HepG2 (cell line): ENCODE measurements around the gene ETV6. TPM values are rescaled to one million over a fixed set of nuclear protein-coding genes. Genes with fewer than 3 reads are reported as not detected.

ENCODE experiments used
- AHDC1 ChIP-seq: sonication (generic); formaldehyde crosslinking; IDR thresholded peaks from 2 replicates; pipeline ENCODE4 v1.5.1; 2020; ENCODE audit warnings: mild to moderate bottlenecking, missing genetic modification reagents, borderline replicate concordance
- ARNTL ChIP-seq: sonication (generic); formaldehyde crosslinking; IDR thresholded peaks from 2 replicates; pipeline ENCODE4 v1.4.0; 2020; ENCODE audit warnings: mild to moderate bottlenecking, missing genetic modification reagents
- CEBPB ChIP-seq: IDR thresholded peaks from 2 replicates; pipeline ENCODE4 v1.6.1; 2011; ENCODE audit warnings: low read depth, low read length, improper control_type of control experiment, borderline replicate concordance
- EP300 ChIP-seq, 3 experiments: sonication (generic) in 1 of 3; formaldehyde crosslinking in 1 of 3; IDR thresholded peaks; 2 replicates each; pipeline versions ENCODE4 v1.5.1 to v1.6.1; 2011 to 2020; ENCODE audit warnings: low read depth in 2 of 3, low read length in 2 of 3, borderline replicate concordance in 1 of 3, improper control_type of control experiment in 1 of 3, mild to moderate bottlenecking in 1 of 3, missing genetic modification reagents in 1 of 3, moderate library complexity in 1 of 3
- FOXA1 ChIP-seq, 2 experiments: fragments of 450-650 bp in 1 of 2; sonication (generic) in 1 of 2; formaldehyde crosslinking in 1 of 2; IDR thresholded peaks; 2 replicates each; pipeline versions ENCODE4 v1.4.0 to v1.6.1; 2016 to 2020; ENCODE audit warnings: missing genetic modification reagents in 1 of 2
- FUBP1 ChIP-seq: sonication (generic); formaldehyde crosslinking; IDR thresholded peaks from 2 replicates; pipeline ENCODE4 v1.5.1; 2020; ENCODE audit warnings: missing genetic modification reagents, mild to moderate bottlenecking, borderline replicate concordance
- HMGA1 ChIP-seq: sonication (generic); formaldehyde crosslinking; conservative IDR thresholded peaks from 2 replicates; pipeline ENCODE4 v1.4.0; 2020; ENCODE audit warnings: missing genetic modification reagents
- MED13 ChIP-seq: sonication (generic); formaldehyde crosslinking; IDR thresholded peaks from 2 replicates; pipeline ENCODE4 v1.5.0; 2020; ENCODE audit warnings: missing genetic modification reagents
- MED8 ChIP-seq: sonication (generic); formaldehyde crosslinking; IDR thresholded peaks from 2 replicates; pipeline ENCODE4 v1.8.1; 2023; ENCODE audit warnings: mild to moderate bottlenecking, missing genetic modification reagents; ENCODE audit not compliant: insufficient replicate concordance
- MLX ChIP-seq: IDR thresholded peaks from 2 replicates; pipeline ENCODE4 v1.6.1; 2016
- MLXIP ChIP-seq: sonication (generic); formaldehyde crosslinking; IDR thresholded peaks from 2 replicates; pipeline ENCODE4 v1.9.0; 2021; ENCODE audit warnings: missing genetic modification reagents, borderline replicate concordance
- NCOA2 ChIP-seq: sonication (generic); formaldehyde crosslinking; IDR thresholded peaks from 2 replicates; pipeline ENCODE4 v1.8.0; 2022; ENCODE audit warnings: inconsistent platforms
- RBAK ChIP-seq: sonication (generic); formaldehyde crosslinking; IDR thresholded peaks from 2 replicates; pipeline ENCODE4 v1.5.1; 2020; ENCODE audit warnings: mild to moderate bottlenecking, missing genetic modification reagents
- SOX13 ChIP-seq, 3 experiments: fragments of 450-650 bp in 1 of 3; sonication (generic) in 1 of 3; formaldehyde crosslinking in 1 of 3; IDR thresholded peaks in 2 of 3; conservative IDR thresholded peaks in 1 of 3; 2 replicates each; pipeline versions ENCODE4 v1.5.0 to v1.6.1; 2016 to 2020; ENCODE audit warnings: antibody characterized with exemption in 1 of 3, mild to moderate bottlenecking in 1 of 3, missing compliant biosample characterization in 1 of 3, missing genetic modification reagents in 1 of 3, moderate library complexity in 1 of 3
- TCF7 ChIP-seq: sonication (generic); IDR thresholded peaks from 2 replicates; pipeline ENCODE4 v1.6.1; 2016; ENCODE audit warnings: antibody characterized with exemption, low read depth
- ZKSCAN1 ChIP-seq: fragments of 150-350 bp; IDR thresholded peaks from 2 replicates; pipeline ENCODE4 v1.6.1; 2014; ENCODE audit warnings: low read length
- ZNF143 ChIP-seq: sonication (generic); formaldehyde crosslinking; IDR thresholded peaks from 2 replicates; pipeline ENCODE4 v1.4.0; 2020; ENCODE audit warnings: missing genetic modification reagents
- ZNF558 ChIP-seq: sonication (generic); formaldehyde crosslinking; IDR thresholded peaks from 2 replicates; pipeline ENCODE4 v1.9.0; 2022; ENCODE audit warnings: mild to moderate bottlenecking, missing genetic modification reagents, borderline replicate concordance
- polyA plus RNA-seq, 8 experiments: library from polyadenylated mRNA; depleted of rRNA in 3 of 8; stranded (reverse) in 7 of 8; unstranded in 1 of 8; fragments of >200 nt; fragmentation: Illumina TruSeq in 4 of 8; extraction: Trizol in 4 of 8; gene quantifications; 2 replicates each; pipeline versions ENCODE4 v1.2.1 to v1.2.3, GENCODE V29; 2011 to 2016; ENCODE audit warnings: low read depth in 4 of 8, missing spikeins in 1 of 8, mixed read lengths in 1 of 8; ENCODE audit not compliant: insufficient read depth in 1 of 8
- total RNA-seq, 5 experiments: library from RNA; depleted of rRNA; stranded (reverse); fragments of >200 nt; fragmentation: Illumina TruSeq; extraction: Trizol; gene quantifications; 2 replicates each; pipeline ENCODE4 v1.2.3, GENCODE V29; 2016; ENCODE audit warnings: low read depth in 1 of 5

The ETV6 gene
- total and polyA plus RNA-seq, 2 of the 13 experiments (the other 11 are each of a cell fraction or from before 2014, with no cell fraction given): 2.2 to 3.0 TPM

- TF ChIP-seq MLX (CRISPR knock-in tag) (no peak), ZKSCAN1 (no peak), TCF7 (0 out of 2 replicates have a peak, but pooled peaks have one; percentile 17), HMGA1 (CRISPR knock-in tag) (no peak), MED13 (no peak), MLXIP (no peak), ARNTL (CRISPR knock-in tag) (no peak), AHDC1 (CRISPR knock-in tag) (no peak), ZNF143 (no peak), FOXA1 (IDR thresholded peaks at IDR 0.05) (no peak), FOXA1 (CRISPR knock-in tag; IDR thresholded peaks at IDR 0.05) (0 out of 2 replicates have a peak, but pooled peaks have one; percentile 16), MED8 (CRISPR knock-in tag) (no peak), EP300 (IDR thresholded peaks at IDR 0.05; ENCODE audit: low read depth in 2 of 2, low read length in 2 of 2) (no peak), EP300 (CRISPR knock-in tag; IDR thresholded peaks at IDR 0.05; ENCODE audit: borderline replicate concordance) (no peak), NCOA2 (CRISPR knock-in tag) (no peak), CEBPB (peak; percentile 63; the same call in 1 of the 2 replicates), RBAK (CRISPR knock-in tag) (no peak), SOX13 (IDR thresholded peaks at IDR 0.05) (no peak), SOX13 (CRISPR knock-in tag; conservative IDR thresholded peaks at IDR 0.05 in 1 of 2, IDR thresholded peaks at IDR 0.05 in 1 of 2) (peak in 1 of 2 experiments; percentile 53; a peak in 2 of 4 replicates), ZNF558 (no peak), FUBP1 (no peak)
Measured at GRCh38 chr12:11687528-11687927, 38.1 kb downstream of the ETV6 start (continued).
